Stimulated activated CD4-positive, alpha-beta T cell treated with anti-CD3 and anti-CD28 coated beads, Interleukin-1b, Interleukin-23, amount 100 ng/mL, for 4 hours (primary cell): ENCODE results near the gene FRRS1L.

ENCODE experiments used
- DNase-seq, 2 donors: peaks; one replicate each; pipeline ENCODE4 v3.0.0-alpha.2; 2020; ENCODE audit warnings: low read depth in 2 of 2

FRRS1L gene, protein sequence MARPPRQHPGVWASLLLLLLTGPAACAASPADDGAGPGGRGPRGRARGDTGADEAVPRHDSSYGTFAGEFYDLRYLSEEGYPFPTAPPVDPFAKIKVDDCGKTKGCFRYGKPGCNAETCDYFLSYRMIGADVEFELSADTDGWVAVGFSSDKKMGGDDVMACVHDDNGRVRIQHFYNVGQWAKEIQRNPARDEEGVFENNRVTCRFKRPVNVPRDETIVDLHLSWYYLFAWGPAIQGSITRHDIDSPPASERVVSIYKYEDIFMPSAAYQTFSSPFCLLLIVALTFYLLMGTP

DNA sequence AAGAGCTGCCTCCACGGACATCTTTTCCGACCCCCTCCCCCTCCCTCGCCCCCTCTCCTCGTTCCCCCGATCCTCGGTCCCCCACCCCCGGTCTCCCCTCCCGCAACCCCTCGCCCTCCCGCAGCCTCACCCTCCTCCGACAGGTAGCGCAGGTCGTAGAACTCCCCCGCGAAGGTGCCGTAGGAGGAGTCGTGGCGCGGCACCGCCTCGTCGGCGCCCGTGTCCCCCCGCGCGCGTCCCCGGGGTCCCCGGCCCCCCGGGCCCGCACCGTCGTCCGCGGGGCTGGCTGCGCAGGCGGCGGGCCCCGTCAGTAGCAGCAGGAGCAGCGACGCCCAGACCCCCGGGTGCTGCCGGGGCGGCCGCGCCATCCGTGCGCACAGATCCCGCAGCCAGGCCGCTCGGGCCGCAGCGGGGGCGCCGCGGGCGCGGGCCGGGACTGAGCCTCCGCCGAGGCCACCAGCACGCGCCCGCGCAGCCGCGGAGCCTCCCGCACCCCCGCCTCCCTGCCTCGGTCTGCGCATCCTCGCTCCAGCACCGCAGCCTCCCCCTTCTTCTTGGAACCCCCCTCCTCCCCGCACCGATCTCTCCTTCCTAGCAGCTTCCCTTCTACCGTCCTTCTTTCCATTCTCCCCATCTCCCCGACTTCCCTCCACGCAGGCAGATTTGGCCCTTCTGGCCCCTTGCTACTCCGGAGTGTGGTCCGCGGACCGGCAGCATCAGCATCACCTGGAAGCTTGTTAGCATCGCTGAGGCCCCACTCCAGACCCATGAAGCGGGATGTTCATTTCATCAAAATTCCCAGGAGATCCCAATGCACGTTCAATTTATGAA lies at the start of gene FRRS1L:
Gene FRRS1L, minus strand, starts transcription at position 479 of the 831 bp plus-strand sequence. Its CDS starts 111 bp downstream, at position 368.
- no peak for DNase-seq

GRCh38 chr9:109214414-109214813 lies 47.4 kb upstream of the FRRS1L start:
- no peak for DNase-seq

GRCh38 chr9:109213285-109214121 lies 46.5 kb upstream of the FRRS1L start:
- no peak for DNase-seq

DNA sequence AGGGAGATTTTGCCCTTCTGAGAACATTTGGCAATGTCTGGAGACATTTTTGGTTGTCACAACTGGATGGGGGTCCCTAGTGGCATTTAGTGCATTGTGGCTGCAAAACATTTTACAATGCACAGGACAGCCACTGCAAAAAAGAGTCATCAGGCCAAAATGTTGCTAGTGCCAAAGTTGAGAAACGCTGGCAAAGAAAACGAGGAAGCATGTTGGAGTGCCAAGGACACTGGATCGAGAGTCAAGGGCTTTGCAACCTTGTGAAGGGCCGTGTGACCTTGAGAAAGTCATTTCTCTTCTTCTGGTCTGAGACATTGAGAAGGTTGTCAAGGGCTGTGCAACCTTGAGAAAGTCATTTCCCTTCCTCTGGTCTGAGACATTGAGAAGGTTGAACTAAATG lies 45.7 kb upstream of the FRRS1L start:
- no peak for DNase-seq

DNA sequence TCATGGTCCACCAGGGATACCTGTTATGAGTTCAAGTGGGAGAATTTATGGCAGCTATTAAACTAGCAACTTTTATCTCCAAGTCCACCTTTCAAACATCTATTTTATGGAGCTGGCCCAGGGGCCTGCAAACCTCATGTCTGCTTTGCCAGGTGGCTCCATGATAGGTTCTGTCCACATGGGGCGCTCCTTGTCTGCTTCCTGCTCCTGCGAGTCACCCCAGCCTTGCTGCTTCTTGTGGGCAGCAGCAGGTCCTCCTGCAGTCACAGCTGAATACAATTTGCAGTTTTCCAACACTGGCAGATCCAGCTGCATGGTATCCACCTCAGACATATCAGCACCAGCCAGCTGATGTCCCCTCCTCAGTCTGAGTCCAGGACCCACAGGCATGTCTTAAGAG lies 39.6 kb upstream of the FRRS1L start:
- no peak for DNase-seq

DNA sequence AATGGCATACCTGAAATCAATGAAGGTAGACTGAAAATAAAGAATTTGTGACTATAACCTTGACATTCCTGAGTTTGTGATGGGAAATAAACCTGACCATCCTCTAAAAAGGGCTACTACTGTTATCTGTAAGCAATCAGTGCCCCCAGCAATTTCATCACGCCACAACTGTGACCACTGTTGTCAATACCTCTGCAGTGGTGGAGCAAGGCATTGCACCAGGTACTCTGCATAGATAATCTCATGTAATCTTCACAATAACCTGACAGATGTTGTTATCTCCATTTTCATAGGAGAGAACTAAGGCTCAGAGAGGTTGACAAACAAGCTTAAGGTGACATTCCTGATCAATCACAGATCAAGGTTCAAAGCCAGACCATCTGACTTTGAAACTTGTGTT lies 38.5 kb upstream of the FRRS1L start:
- DNase-seq: no peak

DNA sequence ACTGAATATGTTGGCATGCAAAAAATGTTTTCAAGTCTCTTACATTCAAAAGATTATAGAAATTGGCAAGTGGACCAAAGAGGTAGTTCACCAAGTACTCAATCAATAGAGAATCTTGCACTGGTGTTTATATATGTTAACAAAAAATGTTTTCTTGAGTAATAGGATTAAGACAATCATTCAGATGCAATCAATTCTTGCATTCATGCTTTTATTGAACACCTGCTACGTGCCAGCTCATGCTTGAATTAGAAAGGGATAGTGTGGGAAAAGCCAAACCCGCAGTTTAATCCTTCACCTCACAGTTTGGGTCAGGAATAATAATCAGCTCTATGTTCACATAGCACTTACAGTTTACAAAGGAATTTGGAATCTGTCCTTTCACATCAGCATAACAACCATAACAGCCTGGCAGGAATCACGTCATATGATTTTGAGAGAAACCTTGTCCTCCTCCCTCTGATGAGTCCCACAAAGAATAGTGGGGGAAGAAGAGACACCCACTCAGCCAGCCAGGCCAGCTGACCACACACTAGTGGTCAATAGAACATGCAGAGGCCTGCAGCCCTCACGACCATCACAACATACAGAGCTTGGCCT lies 36.8 kb upstream of the FRRS1L start:
- DNase-seq: no peak

DNA sequence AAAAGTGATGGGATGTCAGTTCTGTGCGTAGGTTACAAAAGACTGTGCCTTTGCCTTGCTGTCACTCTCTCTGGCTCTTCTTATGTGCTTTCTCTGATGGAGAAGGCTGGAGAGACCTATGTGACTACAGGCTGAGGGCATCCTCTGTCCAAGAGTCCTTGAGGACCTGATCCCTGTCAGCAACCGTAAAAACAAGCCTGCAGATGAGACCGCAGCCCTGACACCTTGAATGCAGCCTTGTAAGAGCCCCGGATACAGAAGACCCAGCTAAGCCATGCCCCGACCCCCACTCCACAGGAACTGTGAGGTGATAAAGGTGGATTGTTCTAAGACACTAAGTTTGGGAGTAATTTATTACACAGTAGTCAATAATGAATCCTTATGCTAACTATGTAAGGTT lies 32.6 kb upstream of the FRRS1L start:
- no peak for DNase-seq

- no peak for DNase-seq
Measured at GRCh38 chr9:109198736-109199382, 31.8 kb upstream of the FRRS1L start.

GRCh38 chr9:109193974-109194556 lies 27.0 kb upstream of the FRRS1L start:
- DNase-seq: no peak

DNA sequence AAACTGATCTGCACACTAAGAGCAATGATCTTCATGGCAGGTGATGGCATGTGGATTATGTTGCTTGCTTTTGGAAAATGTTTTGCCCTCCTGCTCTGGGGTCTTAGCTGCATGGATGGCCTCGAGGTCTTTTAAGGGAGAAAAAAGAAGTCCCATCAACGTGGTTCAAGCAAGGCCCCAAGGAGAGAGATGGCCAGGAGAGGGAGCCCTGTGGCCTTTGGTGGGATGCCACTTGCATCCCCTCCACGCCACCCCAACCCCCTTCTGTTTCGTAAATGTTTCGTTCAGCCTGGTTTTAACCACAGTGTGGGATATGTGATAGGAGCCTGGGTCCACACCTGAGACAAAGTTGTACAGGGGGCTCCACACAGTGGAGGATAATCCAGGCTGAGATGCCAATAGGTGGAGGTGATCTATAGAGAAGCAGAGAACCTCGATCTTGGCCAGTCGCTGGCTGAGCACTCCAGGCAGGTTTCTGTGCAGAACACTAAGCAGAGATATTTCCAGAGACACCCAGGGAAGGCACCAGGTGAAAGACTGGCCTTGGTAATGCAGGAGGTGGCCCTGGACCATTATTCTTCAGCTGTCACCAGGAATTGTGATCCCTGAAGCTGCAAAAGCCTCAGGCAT lies 25.8 kb upstream of the FRRS1L start:
- DNase-seq: no peak

DNA sequence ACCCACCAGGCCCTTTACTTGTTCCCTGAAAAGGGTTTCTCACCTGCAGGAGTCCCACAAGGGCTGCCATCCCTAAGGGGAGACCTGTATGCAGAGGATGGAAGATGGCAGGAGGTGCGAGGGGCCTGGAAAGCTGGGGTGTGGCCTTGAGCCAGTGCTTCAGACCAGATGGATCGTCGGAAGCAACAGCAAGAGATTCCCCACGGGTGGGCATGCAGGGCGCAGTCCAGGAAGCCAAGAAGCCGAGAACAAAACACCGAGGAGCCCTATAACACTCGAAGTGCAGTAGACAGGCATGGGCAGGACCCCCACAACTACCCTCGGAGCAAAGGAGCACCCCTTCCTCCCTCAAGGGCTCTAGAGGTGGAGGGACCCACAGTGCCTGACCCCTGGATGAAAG lies 24.7 kb upstream of the FRRS1L start:
- DNase-seq: no peak

DNA sequence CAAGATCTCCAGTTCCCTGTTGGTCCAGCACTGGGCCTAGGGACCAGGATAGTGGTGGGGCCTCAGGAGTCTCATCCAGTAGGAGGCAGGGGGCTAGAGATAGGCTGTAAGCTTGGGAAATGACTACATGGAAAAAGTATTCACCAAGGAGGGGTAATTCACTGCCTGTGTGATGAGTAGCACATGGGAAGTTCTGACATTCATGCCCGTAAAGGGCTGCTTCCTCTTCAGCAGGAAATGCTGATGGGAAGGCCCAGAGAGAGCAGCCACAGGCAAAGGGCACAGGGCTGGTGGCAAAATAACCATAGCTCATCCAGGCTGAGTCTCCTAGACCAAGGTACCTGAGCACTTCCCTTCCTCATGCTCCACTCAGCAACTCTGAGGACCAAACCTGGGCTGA lies 23.1 kb upstream of the FRRS1L start:
- no peak for DNase-seq

GRCh38 chr9:109186857-109187520 lies 19.9 kb upstream of the FRRS1L start:
- no peak for DNase-seq

DNA sequence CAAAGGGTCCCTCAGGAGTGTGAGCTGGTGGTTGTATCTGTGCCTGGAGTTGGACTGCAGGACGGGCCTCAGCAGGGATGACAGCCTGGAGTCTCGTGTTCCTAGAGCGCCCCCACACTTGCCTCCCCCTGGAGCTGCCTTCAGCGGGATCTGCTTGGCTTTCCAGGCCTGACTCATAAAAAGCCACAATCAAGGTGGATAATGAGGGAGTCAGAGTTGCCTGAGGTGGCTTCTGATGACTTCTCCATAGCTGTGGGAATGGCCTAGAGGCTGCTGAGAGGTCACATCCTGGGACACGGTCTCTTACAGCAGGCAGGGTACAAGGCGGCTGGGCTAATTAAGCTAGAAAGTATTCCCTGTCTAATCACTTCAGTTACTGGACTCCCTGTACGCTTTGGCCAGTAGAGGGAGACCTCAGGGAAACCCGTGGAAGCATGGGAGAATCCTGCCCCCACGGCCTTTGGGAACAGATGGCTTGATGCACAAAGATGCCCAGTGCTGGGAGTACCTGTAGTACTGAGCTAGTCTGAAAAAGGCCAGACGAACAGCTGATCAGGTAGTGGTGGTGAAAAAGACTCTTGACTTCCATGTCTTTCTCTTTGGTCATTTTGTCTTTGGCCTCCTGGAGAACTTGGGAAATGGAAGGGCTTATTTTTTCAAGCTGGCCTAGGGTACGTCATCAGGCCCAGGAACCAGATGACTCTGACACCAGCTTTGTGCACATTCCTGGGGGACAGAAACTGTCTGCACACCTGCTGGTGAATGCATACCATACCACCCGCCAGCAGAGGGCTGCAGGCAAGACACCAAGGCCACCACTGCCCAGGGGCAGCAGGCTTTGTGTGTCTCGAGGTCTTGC lies 16.1 kb upstream of the FRRS1L start:
- no peak for DNase-seq

DNA sequence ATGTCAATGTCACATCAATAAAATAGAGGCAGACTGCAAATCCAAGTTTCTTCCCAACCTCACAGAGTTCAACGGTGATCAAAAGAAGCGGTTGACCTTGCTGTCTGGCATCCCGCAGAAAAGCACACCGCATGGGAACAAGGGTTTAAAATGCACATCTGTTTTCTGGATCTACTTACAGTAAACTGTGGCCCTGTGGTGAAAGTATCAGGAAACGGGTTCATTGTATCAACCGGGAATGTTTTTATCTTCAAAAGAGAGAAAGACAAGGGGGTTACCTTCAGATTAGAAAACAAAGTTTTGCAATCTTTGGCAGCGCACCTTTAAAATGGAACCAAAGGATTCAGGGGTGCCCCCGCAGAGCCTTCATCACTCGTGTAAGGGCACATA lies 15.5 kb upstream of the FRRS1L start:
- no peak for DNase-seq

DNA sequence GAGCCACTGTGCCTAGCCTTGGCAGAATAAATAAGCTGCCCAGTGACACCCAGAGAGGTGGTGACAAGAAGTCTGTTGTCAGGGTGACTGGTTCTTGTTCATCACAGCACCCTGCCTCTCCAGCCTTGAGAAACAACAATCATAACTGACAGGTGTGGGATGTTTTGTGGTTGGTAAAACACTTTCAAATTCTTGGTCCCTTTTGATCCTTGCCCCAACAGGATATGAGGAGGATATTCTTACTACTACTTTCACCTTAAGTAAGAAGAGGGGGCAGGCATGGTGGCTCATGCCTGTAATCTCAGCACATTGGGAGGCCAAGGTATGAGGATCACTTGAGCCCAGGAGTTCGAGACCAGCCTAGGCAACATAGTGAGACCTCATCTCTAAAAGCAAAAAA lies 14.2 kb upstream of the FRRS1L start:
- no peak for DNase-seq

- DNase-seq: no peak
Measured at GRCh38 chr9:109179801-109180523, 12.9 kb upstream of the FRRS1L start.
